ENCODE data around the gene OSBPL10.
A peak's percentile ranks its signal among the peaks of the same experiment; 100 is the strongest.
"Not testable (repeated sequence)": the region's sequence is repeated elsewhere in the genome, so short reads cannot be mapped to it uniquely, and the experiment has no call there.

The OSBPL10 gene

DNA sequence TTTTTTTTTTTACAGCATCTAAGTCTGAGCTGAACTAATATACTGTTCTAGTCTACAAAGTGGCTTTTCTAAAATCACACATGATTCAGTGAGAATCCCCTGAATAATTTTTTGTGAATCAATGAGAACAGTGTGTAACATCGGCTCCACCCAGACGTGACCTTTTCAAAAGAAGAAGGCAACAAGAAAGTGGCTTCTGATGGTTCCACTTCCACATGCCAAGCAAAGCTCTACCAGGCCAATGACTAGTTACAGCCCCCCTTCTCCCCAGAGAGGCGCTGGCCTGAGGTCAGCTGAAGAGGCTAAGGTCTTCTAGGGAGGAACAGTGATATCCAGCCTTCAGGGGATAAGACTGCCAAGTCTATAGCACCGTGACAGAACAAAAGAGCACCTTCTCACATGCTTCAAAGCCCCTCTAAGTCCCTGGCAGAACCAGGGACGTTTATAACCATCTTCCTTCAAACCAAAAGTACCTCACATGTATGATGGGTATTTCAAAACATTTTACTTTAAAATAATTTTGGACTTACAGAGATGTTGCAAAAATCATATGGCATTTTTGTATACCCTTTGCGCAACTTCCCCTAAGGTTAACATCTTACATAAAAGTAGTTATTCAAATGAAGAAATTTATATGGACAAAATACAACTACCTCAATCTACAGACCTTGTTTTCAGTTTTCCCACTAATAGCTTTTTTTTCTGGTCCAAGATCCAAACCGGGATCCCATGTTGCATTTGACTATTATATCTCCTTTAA, 177.9 kb downstream of the OSBPL10 start:
- no peak for DNase-seq

DNA sequence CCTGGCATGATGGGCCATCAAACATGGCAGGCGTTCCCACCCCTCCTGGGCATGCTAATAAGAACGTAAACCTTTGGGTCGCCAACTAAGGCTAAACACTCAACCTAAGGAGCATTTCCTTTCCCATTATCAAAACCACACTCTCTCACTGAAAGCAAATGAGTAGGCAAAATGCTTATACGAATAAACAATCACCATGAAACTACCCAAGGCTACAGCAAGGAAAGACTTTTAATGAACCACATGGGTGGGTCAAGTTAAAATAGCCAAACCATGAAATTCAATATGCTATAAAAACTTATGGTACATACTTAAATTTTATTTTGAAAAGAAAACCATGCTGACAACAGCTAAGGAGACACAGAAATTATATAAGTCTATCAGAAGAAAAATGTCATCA, 180.6 kb downstream of the OSBPL10 start:
- no peak for DNase-seq

DNA sequence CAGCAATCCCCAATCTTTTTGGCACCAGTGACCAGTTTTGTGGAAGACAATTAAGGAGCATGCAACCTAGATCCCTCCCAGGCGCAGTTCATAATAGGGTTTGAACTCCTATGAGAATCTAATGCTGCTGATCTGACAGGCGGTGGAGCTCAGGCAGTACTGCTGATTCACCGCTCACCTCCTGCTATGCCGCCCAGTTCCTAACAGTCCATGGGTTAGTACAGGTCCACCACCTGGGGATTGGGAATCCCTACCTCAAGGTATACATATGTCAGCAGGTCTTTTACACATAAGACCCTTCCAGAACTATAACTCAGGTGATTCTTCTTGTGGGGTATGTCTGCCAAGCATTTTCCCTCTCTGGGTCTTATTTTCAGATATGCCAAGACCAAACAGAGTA, 182.2 kb downstream of the OSBPL10 start:
- DNase-seq = no peak

DNA sequence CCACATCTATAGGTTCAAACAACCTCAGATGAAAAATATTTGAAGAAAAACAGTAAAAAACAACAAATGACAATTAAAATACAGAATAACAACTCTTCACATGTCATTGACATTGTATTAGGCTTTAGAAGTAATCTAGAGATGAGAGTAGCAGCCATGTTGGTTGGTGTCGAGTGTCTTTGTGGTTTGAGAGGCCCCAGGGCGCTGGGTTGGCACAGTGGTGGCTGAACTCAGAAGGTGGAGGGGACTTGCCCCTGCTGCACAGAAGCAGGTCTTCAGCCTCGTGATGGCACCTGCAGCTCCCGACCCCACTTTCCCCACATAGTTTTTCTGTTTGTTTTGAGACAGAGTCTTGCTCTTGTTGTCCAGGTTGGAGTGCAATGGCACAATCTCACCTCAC, 187.2 kb downstream of the OSBPL10 start:
- DNase-seq = no peak

DNA sequence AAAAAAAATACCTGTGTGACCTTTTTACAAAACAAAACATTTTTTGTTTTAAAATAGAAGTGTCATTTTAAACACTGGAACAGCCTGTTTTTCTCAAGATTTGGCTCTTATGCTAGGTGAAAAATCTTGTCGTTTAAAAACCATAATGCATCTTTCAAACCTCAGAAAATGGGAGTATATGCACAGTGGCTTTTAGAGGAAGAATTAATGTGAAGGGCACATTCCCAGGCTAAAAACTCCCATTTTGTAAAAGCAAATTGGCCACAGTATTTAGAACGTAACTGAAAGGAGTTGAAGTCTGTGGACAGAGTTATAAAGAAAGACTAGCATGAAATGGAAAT, 190.0 kb downstream of the OSBPL10 start:
- no peak for DNase-seq

DNA sequence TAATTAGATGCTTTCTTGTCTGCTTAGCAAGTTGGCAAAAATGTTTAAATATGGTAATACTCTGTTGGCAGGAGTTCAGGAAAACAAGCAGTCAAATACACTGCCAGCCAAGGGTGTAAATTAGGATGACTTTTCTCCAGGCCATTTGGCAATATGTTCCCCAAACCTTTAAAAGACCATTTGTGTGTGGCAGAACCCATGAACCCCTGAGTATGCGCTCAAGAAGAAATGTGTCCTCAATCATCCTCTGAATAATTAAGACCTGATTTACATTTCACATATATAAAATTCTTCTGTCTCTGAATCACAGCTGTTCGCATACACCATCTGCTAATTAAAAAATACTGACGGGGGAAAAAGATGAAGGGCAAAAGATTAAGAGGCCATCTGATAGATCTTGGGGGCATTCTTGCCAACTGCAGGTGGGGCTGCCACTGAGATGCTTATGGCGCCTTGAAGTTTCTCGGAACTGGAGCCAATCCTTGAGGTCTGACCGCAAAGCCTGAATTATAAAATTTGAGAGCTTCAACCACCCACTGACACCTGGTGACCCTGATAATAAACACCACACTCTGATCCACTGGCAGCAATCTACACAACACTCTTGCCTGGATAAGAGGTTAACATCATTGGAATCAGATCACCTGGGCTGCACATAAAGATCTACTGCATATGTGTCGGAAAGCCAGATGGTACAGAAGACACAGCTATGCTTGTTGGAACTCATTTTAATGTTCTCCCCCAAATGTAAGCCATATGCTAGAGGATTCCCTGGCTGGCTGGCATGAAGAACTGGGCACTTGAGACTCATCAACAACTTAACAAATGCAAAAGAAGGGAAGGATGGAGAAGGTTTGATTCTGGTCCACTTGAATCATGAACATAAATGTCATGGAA, 190.6 kb downstream of the OSBPL10 start:
- no peak for DNase-seq

DNA sequence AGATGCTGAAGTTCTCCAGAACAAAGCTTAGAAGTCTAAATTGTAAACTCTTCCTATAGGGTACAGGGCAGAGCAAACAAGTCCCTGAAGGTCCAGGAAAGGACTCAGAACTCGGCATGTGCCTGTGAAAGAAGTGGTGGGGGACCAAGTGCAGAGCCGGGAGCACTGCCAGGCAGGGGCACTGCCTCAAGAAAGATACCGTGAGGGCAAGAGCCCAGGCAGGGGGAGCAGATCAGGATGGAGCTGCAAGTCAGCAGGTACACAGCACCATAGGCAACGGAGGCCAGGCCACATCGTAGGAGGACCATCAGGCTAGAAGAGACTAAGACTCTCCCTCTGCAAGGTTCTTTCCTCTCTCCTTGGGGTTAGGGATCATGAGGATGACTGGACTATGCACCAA, 191.6 kb downstream of the OSBPL10 start:
- DNase-seq = no peak

DNA sequence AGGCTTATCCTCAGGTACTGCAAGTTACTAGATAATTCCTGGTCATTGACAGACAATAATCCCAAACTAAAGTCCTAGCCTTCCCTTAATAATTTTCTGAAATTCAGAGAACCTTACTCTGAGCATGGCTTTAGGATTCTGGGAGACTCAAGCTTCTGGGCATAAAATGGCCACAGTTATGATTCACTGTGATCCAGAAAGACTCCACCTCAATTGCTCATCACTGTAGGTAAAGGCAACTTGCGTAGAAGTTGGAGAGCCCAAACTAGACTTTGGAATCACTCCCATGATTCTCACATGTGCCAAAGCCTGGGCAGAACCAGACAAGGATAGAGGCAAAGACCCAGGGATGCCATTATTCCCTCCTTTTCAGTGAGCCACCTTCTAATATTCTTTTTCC, 195.3 kb downstream of the OSBPL10 start:
- no peak for DNase-seq

DNA sequence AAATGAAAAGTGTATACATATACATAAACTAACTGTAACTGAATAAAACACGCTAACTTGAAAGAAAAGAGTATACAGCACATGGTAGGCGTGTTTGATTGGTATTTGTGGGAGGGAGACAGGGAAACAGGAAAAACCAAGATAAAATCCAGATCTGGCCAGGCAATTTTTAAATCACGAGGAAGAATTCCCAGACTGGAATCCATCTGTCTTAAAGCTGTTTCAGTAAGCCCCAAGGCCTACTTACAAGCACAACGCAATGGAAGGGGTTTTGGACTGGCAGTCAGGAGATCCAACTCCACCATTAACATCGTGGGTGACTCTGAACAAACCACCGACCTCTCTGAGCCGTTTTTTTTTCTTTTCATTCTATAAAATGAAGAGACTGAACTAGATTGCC, 195.8 kb downstream of the OSBPL10 start:
- no peak for DNase-seq

DNA sequence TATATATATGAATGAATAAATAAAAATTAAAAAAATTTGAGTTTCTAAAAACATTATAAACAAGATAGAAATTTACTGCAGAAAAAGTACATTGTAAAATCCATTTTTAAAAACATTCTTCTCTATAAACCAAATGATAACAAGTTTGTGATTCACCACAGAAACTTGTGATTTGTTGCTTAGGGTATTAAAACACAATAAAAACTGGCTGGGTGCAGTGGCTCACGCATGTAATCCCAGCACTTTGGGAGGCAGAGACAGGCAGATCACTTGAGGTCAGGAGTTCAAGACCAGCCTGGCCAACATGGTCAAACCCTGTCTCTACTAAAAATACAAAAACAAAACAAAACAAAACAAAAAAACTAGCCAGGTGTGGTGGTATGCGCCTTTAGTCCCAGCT, 197.2 kb downstream of the OSBPL10 start:
- not testable (repeated sequence) for DNase-seq

DNA sequence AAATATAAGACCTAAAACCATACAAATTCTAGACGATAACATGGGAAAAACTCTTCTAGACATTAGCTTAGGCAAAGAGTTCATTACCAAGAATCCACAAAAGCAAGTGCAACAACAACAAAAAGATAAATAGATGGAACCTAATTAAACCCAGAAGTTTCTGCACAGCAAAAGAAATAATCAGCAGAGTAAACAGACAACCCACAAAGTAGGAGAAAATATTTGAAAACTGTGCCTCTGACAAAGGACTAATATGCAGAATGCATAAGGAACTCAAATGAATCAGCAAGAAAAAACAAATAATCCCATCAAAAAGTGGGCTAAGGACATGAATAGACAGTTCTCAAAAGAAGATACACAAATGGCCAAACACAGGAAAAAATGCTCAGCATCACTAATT, 198.8 kb downstream of the OSBPL10 start:
- DNase-seq = not testable (repeated sequence)

DNA sequence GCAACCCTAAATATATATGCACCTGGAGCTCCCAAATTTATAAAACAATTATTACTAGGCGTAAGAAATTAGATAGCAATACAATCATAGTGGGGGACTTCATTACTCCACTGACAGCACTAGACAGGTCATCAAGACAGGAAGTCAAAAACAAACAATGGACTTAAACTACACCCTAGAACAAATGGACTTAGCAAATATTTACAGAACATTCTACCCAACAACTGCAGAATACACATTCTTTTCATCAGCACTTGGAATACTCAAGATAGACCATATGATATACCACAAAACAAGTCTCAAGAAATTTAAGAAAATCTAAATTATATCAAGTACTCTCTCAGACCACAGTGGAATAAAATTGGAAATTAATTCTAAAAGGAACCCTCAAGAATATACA, 201.5 kb downstream of the OSBPL10 start:
- no peak for DNase-seq

DNA sequence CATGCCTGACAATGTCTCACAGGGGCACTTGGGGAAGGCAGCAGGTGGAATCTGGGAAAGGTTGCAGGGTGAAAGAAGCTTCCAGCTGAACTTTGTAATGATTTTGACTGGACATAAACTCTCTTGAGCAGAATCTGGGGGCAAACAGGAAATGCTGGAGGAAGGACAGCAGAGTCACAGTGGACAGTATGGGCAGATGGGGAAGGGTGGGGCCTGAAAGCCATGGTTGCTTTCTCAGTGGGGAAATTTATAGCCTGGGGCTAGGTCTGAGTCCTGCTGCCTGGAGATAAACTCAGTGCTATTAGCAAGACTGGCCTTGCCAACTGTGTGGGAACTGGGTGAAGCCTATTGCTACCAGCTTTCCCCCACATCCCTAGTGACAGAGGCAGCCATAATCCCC, 203.2 kb downstream of the OSBPL10 start:
- no peak for DNase-seq

DNA sequence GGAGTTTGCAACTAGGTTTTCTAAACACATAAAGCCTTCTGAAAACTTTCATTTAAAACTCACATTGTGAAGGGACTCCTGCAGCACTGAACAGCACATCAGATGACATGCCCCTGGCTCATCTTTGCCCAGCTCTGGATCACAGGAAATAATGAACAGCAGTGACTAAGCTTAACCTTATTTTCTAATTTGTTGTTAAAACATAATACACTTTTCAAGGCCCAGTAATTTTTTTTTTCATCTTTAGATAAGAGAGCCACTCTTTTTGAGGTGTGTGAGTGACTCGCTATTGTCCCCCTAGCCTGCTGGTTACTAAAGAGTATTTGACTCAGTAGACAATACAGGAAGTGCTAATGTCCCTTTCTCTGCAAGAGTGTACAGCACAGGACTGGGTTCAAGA, 204.0 kb downstream of the OSBPL10 start:
- no peak for DNase-seq

DNA sequence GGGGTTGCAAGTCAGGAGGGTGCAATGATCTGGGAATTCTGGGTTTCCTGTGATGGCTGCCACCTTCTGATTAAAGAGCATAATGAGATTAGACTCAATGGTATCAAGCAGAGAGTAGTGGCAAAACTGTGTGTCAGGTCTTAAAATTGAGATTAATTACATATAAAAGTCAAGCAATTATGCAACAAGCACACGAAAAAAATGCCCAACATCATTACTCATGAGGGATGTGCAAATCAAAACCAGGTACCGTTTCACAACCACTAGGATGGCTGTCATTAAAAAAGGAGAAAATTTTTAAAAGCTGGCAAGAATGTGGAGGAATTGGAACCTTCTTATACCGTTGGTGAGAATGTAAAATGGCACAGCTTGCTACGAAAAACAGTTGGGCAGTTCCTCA, 205.0 kb downstream of the OSBPL10 start:
- no peak for DNase-seq

DNA sequence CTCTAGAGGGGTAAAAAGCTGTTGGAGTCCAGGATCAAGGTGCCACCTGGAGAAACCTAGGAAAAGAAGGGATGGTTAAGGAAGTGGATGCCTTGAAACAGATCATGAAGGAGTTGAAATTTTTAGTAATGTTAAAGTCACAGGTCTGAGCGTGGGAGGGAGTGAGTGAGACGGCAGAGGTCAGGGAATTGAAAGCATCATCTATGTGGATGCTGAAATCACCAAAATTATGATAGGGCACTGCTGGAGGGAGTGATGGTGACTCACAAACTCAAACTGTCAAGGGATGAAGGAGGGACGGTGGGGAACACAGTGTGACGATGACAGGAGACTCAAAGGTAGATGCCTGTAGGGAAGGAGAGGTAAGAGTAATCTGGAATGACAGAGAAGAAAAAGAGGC, 205.7 kb downstream of the OSBPL10 start:
- DNase-seq = no peak

DNA sequence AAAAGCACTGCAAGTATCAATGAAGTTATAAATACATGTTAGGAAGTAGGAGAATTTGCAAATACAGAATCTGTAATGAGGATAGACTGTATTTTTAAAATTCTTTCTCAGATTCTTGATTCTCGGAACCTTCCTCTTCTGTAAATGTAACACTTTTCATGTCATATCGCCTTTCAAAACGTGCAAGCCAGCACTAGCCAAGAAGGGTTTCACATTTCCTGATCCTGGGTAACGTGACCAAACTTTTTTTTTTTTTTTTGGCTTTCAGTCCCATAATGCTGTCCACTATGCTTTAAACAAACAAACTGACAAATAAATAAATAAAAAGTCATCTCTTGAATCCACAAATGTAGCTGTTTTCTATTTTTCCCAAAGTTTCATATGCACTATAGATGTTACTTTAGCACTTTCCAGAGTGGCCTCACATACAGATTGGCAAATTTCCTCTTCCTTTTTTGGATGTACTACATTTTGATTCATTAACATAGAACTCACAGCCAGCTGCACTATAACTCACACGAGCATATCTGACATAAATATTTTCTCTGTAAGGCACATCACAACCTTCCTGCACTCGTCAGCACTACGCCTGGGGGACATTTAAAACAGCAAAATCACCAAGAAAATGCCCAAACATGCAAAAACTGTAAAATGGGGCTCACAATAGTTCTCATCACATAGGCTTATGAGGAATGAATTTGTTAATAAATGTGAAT, 208.1 kb downstream of the OSBPL10 start:
- DNase-seq = no peak

DNA sequence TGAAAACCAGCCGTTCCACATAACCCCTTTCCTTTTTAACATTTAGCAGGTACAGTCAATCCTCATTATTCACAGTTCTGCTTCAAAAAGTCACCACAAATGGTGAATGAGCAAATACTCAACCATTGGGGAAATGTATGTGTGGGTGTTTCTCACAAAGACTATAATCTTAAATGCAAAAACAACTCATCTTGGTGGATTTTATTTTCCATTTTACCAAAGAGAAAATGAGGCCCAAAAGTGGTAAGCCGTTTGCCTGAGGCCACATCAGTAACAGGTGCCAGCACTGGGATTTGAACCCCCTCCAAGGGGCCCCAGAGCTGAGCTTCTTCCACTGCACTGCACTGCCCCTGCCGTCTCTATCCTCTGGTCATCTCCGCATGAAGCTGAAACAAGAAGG, 208.8 kb downstream of the OSBPL10 start:
- no peak for DNase-seq

DNA sequence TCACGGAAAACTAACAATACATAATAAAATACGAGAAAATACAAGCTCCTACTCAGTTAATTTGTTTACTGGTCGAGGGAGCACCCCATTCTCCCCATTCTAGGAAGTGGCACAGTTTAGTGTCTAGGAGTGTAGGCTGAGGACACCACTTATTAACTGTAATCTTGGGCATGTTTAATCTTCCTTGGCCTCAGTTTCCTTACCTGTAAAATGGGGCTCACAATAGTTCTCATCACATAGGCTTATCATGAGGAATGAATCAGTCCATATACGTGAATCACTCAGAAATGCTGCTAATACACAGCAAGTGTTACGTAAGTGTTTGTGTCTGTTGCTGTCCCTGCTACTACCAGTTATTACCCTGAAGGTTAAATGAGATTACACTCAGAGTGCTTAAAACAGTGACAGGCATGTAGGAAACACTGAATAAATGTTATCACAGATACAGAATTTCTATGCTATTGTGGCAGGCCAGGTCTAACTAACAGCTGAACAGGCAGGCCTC, 210.2 kb downstream of the OSBPL10 start:
- DNase-seq = no peak

DNA sequence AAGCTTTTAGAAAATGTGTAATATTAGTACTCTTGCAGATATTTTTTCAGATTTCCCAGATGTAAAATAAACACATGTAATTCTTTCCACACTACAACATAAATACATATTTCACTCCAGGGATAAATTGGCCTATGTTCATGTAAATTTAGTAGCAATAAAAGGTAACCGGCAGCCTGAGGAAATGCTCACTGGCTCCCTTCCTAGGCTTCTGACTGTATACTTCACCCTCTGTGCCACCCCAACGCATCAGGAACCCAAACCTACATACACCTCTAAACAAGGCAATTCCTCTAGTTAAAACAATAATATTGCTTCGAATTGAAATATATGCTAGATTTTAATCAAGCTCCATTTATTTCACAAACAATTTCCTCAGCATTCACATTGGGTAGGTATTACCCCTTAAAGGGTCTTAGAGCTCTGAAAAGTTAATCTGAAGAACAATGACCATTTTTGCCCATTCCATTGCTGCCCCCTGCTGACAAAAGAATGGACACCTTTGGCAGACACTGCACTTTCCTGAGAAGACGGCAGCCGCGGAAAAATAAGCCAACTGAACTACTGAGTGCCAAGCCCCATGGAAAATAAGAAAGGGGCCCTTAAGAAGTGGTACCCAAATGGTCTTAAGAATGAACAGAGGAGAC, 212.5 kb downstream of the OSBPL10 start:
- peak; percentile 27 for DNase-seq

DNA sequence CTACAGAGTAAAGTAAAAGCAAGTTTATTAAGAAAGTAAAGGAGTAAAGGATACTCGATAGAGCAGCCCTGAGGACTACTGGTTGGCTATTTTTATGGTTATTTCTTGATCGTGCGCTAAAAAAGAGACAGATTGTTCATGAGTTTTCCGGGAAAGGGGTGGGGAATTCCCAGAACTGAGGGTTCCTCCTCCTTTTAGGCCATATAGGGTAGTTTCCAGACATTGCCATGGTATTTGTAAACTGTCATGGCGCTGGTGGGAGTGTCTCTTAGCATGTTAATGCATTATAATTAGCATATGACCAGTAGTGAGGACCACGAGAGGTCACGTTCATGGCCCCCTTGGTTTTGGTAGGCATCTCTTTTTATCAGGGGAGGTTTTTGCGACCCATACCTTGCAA, 213.1 kb downstream of the OSBPL10 start:
- DNase-seq = no peak

DNA sequence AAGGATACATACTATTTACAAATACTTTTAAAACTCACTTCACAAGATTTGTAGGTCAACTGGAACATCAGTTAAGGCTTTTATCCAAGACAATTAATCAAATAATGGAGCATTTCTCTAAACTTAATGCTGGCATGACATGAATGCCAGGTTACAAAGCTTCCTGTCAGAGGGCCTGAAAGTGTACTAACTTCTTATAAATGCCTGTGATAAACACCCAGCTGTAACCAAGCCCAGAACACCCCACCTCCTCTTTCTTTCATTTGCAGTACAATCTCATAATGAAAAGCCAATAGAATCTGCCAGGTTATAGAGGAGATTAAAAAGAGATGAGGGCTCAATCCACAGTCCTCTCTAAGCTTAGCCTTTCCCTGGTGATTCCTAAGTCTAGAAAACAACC, 214.4 kb downstream of the OSBPL10 start:
- DNase-seq = no peak

DNA sequence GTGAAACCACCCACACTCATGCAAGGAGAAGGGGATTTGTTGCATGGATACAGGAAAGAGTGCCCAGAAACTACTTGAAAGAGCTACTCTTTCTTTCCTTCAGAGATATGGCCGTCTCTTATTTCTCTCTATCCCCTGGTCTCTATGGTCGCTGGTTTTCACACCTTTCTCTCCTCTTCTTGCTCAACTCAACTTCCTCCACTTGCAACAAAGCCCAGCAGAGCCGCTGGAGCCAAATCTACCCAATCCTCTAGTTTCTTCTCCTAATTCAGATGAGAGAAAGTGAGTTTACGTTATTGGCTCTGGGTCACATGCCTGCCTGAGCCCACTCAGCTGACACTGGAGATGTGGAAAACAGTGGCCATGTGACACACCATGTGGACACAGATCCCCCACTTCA, 215.2 kb downstream of the OSBPL10 start:
- DNase-seq = no peak
